Measurements from ENCODE around the gene TMEM30A.

TMEM30A gene

GRCh38 chr6:75261299-75261698 is 23.3 kb downstream of the TMEM30A start:
- no peak for DNase-seq

DNA sequence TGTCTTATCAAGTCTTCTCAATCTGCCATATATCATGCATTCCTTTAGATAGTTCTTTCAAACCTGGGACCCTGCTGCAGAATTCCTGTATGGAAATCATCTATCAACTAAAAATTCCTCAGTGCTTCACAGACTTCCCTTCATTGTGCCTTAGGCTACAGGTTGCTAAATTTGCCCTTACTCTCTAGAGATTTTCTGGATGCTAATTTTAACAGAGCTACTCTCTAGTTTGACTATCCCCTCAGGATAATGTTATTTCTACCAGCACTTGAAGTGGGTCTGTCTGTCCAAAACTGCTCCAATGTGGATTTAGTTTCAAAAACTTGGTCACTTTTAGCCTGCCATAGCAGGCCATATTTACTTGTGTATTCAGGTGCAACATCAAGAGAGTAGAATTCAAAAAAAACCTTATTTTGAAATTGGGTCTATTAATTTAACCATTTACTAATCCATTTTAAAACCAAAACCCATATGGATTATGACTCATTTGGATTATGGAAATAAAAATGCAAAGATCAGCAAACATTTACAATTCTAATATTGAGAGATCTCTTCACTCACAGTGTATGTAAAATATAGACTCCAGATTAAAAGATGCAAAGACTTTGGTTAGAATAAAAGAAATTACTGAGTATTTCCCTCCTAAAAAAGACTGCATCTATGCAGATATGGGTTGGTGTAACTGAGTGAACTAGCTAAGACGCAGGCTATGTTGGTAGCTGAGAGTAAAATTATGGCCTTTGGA is 27.1 kb downstream of the TMEM30A start:
- no peak for DNase-seq

DNA sequence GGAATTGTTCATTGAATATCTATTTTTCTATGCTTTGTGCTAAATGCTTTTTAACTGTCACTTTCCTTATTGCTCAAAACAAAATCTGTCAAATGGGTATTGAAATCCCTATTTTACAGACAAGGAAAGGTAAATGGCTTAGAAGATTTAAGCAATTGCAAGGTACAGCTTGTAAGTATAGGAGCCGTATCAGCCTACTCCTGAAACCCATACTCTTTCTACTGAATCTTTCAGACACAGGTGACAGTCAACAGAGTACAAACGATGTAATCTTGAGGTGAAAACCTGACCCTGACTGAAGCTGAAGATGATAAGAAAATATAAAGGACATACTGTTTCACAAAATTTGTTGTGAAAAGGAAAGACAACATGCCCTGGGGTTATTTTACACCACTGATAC is 34.0 kb downstream of the TMEM30A start:
- no peak for DNase-seq

- DNase-seq, result no peak
Observed at GRCh38 chr6:75249837-75250236, 34.8 kb downstream of the TMEM30A start.

- DNase-seq, result no peak
Observed at GRCh38 chr6:75246386-75246785, 38.2 kb downstream of the TMEM30A start.

- no peak for DNase-seq
Observed at GRCh38 chr6:75244063-75244584, 40.5 kb downstream of the TMEM30A start.

- DNase-seq, result peak; percentile 97
Observed at GRCh38 chr6:75243333-75244062, 41.1 kb downstream of the TMEM30A start, which contains the start of gene COX7A2. Gene COX7A2, minus strand, starts transcription at chr6:75243801. Its CDS starts 67 bp downstream, at chr6:75243734.

GRCh38 chr6:75236630-75237029 is 48.0 kb downstream of the TMEM30A start:
- no peak for DNase-seq

GRCh38 chr6:75235271-75235670 is 49.3 kb downstream of the TMEM30A start:
- DNase-seq, result no peak

GRCh38 chr6:75234126-75234865 is 50.3 kb downstream of the TMEM30A start:
- DNase-seq, result no peak

DNA sequence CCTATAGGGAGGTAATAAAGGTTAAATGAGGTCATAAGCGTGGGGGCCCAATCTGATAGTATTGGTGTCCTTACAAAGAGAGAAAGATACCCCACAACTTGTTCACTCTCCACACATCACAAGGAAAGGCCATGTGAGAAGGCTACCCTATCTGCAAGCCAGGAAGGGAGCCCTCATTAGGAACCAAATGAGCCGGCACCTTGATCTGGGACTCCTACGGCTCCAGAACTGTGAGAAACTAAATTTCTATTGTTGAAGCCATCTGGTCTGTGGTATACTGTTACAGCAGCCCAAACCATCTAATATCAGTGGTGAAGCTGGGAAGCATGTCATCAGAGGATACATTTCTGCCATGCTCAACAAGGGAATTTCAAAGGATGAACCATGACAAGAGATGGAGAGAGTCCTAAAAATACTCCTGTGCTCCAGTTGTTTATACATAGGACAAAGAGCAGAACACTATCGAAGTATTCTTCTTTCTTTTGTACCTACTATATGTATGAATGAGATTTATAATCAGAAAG is 51.4 kb downstream of the TMEM30A start:
- DNase-seq, result no peak

DNA sequence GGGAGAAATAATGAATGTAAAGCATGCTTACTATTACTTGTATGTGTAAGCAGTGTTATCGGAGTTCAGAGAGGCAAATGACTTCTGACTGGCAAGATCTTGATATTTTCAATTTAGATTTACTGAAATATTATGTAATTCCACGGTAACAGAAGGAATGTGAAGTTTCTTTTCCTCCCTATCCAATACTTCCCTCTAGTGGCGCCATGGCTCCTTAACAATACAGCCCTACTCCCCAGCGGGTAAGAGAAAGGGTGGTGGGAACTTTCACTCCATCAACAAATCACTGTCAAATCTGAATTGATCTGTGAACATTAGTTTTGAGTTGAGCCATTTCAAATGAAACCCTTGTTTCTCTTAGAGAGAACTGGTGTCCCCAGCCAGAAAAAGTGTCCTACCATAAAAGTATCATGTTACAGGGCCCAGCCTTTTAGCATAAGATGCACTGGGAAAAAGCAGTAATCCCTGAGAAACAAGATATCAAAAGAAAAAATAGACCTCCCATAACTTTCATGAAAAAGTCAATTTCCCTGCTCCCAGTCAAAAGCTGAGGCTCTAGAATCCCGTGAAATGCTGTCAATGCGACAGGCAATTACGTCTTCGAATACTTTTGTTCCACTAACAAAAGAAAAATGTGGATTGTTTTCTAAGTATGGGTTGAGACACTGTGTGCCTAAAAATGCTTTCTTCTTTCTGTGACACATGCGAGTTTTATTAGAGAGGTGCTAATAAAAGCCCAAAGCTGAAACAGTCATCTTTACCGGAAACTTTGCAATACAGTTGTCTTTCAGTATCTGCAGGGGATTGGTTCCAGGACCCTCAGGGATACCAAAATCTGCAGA is 53.9 kb downstream of the TMEM30A start:
- DNase-seq, result no peak

DNA sequence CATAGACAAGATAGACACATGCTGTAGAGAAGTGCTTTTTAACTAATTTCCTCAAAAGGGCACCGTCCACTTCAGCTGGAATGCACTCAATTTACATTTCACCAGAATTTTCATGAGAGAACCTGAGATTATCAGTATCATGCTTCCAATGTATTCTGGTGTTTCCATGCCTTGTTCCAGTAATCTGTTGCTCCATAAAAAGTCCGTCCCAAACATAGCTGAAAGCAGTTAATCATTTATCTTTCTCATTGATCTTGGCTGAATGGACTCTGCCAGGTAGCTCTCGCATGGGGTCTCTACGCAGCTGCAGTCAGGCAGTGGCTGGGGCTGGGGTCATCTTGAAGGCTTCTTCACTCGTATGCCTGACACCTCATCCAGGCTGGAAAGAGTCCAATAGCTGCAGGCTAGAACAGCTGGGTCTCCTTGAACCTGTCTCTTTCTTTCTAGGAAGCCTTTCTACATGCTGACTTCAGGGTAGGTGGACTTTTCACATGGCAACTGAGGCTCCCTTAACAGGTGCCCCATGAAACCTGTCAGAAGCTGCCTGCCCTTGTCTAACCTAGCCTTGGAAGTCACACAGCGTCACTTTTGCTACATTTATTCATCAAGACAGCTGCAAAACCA is 60.2 kb downstream of the TMEM30A start:
- no peak for DNase-seq

GRCh38 chr6:75223428-75223827 is 61.2 kb downstream of the TMEM30A start:
- DNase-seq, result no peak

- no peak for DNase-seq
Observed at GRCh38 chr6:75222261-75222660, 62.3 kb downstream of the TMEM30A start.

DNA sequence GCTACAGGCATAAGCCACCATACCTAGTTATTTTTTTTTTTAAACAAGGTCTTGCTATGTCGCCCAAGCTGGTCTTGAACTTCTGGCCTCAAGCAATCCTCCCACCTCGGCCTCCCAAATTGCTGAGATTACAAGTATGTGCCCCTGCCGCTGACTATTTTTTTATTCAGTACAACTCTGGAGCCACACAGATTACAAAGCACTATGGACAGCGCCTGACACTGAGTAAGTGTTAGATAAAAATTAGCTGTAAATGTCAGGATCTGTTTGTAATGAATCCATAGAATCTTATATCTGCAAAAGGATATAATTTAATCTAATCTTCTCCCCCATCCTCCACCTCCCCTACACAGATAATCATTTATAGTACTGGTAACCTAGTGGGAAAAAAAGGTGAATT is 63.5 kb downstream of the TMEM30A start:
- DNase-seq, result no peak

DNA sequence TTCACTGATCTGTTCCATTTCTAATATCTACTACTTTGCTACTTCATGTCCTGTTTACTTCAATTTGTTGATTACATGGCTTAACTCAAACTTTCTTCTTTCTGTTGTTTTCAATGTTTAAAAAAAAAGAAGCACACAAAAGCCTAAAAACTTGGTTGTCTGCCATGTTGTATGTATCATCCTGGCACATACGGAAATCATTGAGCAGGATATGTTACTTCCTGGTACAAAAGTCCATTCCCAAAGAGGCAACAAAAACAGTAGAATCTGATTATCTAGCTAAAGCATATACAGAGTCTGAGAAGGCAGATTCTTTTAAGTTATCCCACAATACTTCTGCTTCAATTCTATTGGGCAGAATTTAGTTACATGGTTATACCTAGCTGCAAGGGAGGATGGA is 64.2 kb downstream of the TMEM30A start:
- no peak for DNase-seq

DNA sequence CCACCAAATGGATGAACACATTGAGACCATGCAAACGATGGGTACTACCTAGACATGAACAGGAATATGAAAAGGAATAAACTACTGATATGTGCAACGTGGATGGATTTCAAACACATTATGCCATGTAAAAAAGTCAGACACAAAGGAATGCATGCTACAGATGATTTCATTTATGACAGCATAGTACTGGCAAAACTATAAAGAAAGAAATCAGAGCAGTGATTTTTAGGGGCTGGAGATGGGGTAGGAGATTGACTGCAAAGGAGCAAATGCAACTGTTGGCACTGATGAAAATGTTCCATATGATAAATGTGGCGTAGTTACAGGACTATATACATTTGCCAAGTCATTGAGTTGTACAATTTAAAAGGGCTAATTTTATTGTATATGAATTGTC is 65.3 kb downstream of the TMEM30A start:
- DNase-seq, result no peak

GRCh38 chr6:75217193-75217592 is 67.4 kb downstream of the TMEM30A start:
- DNase-seq, result no peak

- no peak for DNase-seq
Observed at GRCh38 chr6:75215291-75215690, 69.3 kb downstream of the TMEM30A start.

GRCh38 chr6:75213732-75214131 is 70.9 kb downstream of the TMEM30A start:
- DNase-seq, result no peak

DNA sequence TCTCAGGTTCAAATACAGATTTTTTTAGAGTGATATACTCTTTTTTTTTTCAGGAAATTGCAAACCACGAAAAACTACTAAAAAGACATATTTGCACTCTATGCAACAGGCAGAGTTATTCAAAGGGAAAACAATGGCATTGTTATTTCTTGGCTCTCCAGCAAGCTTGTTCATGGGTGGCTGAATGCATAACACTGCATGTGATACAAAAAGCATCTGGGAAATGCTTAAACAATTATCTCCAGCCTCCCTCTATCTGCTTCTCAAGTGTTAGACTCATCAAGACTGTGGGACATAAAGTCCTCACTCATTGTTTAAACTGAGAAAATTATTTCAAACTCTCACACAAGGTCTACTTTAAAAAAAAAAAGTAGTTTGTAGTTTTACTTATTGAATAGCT is 71.5 kb downstream of the TMEM30A start:
- DNase-seq, result no peak
